ENCODE data around the gene HNRNPH3. TPM values are rescaled to one million over a fixed set of nuclear protein-coding genes. Genes with fewer than 3 reads are reported as not detected.

Gene HNRNPH3
- polyA plus RNA-seq, 1 donor from 2014 or later: 74.2 TPM

Other genes with a start within 250 kb of the HNRNPH3 start
- not detected in 2 replicates for gene MYPN, start 222.6 kb upstream of the HNRNPH3 start, polyA plus RNA-seq
- 2.5 and 3.0 TPM in 2 replicates for gene ATOH7, start 100.0 kb upstream of the HNRNPH3 start, polyA plus RNA-seq
- 6.4 and 6.7 TPM in 2 replicates for gene PBLD, start 864 bp downstream of the HNRNPH3 start, polyA plus RNA-seq
- gene RUFY2, start 75.2 kb downstream of the HNRNPH3 start, polyA plus RNA-seq: 154 and 168 TPM in 2 replicates
- 14.0 and 15.2 TPM in 2 replicates for gene DNA2, start 139.9 kb downstream of the HNRNPH3 start, polyA plus RNA-seq
- 9.9 and 10.1 TPM in 2 replicates for gene SLC25A16, start 195.5 kb downstream of the HNRNPH3 start, polyA plus RNA-seq
- 3.6 and 5.2 TPM in 2 replicates for gene TET1, start 228.3 kb downstream of the HNRNPH3 start, polyA plus RNA-seq

All from neural cell (in vitro differentiated cells).